K562 (cell line): ENCODE results near the gene TRAF5. TPM values are rescaled to one million over a fixed set of nuclear protein-coding genes. Genes with fewer than 3 reads are reported as not detected.

Source experiments
- CBFA2T3 ChIP-seq: fragments of 450-650 bp; IDR thresholded peaks from 2 replicates; pipeline ENCODE4 v1.6.1; 2017
- CREM ChIP-seq: IDR thresholded peaks from 2 replicates; pipeline ENCODE4 v1.6.1; 2014; ENCODE audit warnings: antibody characterized with exemption, low read depth
- ELF1 ChIP-seq: fragments of 200-800 bp; sonication (Bioruptor generic); IDR thresholded peaks from 2 replicates; pipeline ENCODE4 v1.6.1; 2016; ENCODE audit warnings: missing genetic modification characterization, missing compliant biosample characterization
- HEY1 ChIP-seq: fragments of 250-450 bp; sonication (Bioruptor Pico); IDR thresholded peaks from 2 replicates; pipeline ENCODE4 v1.5.0; 2020; ENCODE audit warnings: mild to moderate bottlenecking, moderate library complexity, borderline replicate concordance
- HLTF ChIP-seq: fragments of 450-650 bp; IDR thresholded peaks from 2 replicates; pipeline ENCODE4 v1.6.1; 2016
- MAFF ChIP-seq: IDR thresholded peaks from 2 replicates; pipeline ENCODE4 v1.6.1; 2012; ENCODE audit warnings: low read length, improper control_type of control experiment
- MCM5 ChIP-seq: fragments of 450-650 bp; IDR thresholded peaks from 2 replicates; pipeline ENCODE4 v1.6.1; 2016; ENCODE audit warnings: low read depth
- MECOM ChIP-seq: fragments of 250-450 bp; sonication (Bioruptor Pico); IDR thresholded peaks from 2 replicates; pipeline ENCODE4 v1.8.0; 2022; ENCODE audit warnings: inconsistent platforms
- MYBL2 ChIP-seq, 2 experiments: fragments of 450-650 bp in 1 of 2; sonication (generic) in 1 of 2; formaldehyde crosslinking in 1 of 2; IDR thresholded peaks; 2 replicates each; pipeline versions ENCODE4 v1.6.1 to v1.8.1; 2017 to 2022; ENCODE audit warnings: borderline replicate concordance in 1 of 2, inconsistent platforms in 1 of 2, low read depth in 1 of 2, mild to moderate bottlenecking in 1 of 2, missing genetic modification reagents in 1 of 2, moderate library complexity in 1 of 2
- NBN ChIP-seq: fragments of 450-650 bp; IDR thresholded peaks from 2 replicates; pipeline ENCODE4 v1.6.1; 2016; ENCODE audit warnings: low read depth, mild to moderate bottlenecking
- PML ChIP-seq: IDR thresholded peaks from 2 replicates; pipeline ENCODE4 v1.6.1; 2012; ENCODE audit warnings: low read length, inconsistent platforms
- PYGO2 ChIP-seq: fragments of 450-650 bp; IDR thresholded peaks from 2 replicates; pipeline ENCODE4 v1.6.1; 2016; ENCODE audit warnings: mild to moderate bottlenecking, missing genetic modification characterization, moderate library complexity, missing compliant biosample characterization
- RBBP5 ChIP-seq: fragments of 200-600 bp; sonication (generic); IDR thresholded peaks from 2 replicates; pipeline ENCODE4 v1.6.1; 2012; ENCODE audit warnings: borderline replicate concordance, mild to moderate bottlenecking, low read length, control low read depth, inconsistent platforms; ENCODE audit not compliant: insufficient read depth, poor library complexity, severe bottlenecking
- RFX1 ChIP-seq: fragments of 450-650 bp; IDR thresholded peaks from 2 replicates; pipeline ENCODE4 v1.6.1; 2016; ENCODE audit warnings: mild to moderate bottlenecking, moderate library complexity
- RNF2 ChIP-seq: sonication (generic); IDR thresholded peaks from 2 replicates; pipeline ENCODE4 v1.6.1; 2016
- ZBTB8A ChIP-seq: fragments of 450-650 bp; IDR thresholded peaks from 2 replicates; pipeline ENCODE4 v1.6.1; 2018; ENCODE audit warnings: mild to moderate bottlenecking, moderate library complexity; ENCODE audit not compliant: partially characterized antibody
- ZKSCAN3 ChIP-seq: fragments of 250-450 bp; sonication (Bioruptor Pico); IDR thresholded peaks from 2 replicates; pipeline ENCODE4 v1.4.0; 2020
- ZNF143 ChIP-seq: sonication (generic); formaldehyde crosslinking; IDR thresholded peaks from 2 replicates; pipeline ENCODE4 v1.9.0; 2022; ENCODE audit warnings: mild to moderate bottlenecking, missing genetic modification reagents
- ZNF224 ChIP-seq: sonication (generic); formaldehyde crosslinking; IDR thresholded peaks from 2 replicates; pipeline ENCODE4 v1.8.0; 2022; ENCODE audit warnings: mild to moderate bottlenecking, missing genetic modification reagents
- ZNF589 ChIP-seq: fragments of 200-800 bp; sonication (Bioruptor generic); IDR thresholded peaks from 2 replicates; pipeline ENCODE4 v1.6.1; 2016; ENCODE audit warnings: low read depth, missing genetic modification characterization, missing compliant biosample characterization
- ZNF79 ChIP-seq: fragments of 250-450 bp; sonication (Bioruptor Pico); IDR thresholded peaks from 2 replicates; pipeline ENCODE4 v1.4.0; 2020; ENCODE audit warnings: low read depth, mild to moderate bottlenecking, moderate library complexity
- ZSCAN29 ChIP-seq: fragments of 450-650 bp; IDR thresholded peaks from 2 replicates; pipeline ENCODE4 v1.6.1; 2017
- polyA plus RNA-seq, 8 experiments: library from polyadenylated mRNA; depleted of rRNA in 4 of 8; stranded (reverse) in 5 of 8; unstranded in 3 of 8; fragments of >200 nt; fragmentation: Nextera tagmentation in 2 of 8; fragmentation: Illumina TruSeq in 1 of 8; extraction: Ambion mirVana in 2 of 8; extraction: Trizol in 1 of 8; gene quantifications; 2 replicates each; pipeline versions ENCODE4 v1.2.1 to v1.2.3, GENCODE V29; 2011 to 2014; ENCODE audit warnings: inconsistent platforms in 1 of 8, missing spikeins in 1 of 8
- total RNA-seq, 7 experiments: library from RNA; depleted of rRNA in 6 of 7; stranded (reverse); fragments of >200 nt in 6 of 7; fragmentation: Illumina TruSeq in 2 of 7; extraction: Trizol in 2 of 7; gene quantifications; 2 replicates each; pipeline versions ENCODE4 v1.2.1 to v1.2.3, GENCODE V29; 2011 to 2021; ENCODE audit warnings: low replicate concordance in 1 of 7
- TF ChIP-seq, protein P1 (sequence below): IDR thresholded peaks from 2 replicates; pipeline ENCODE4 v1.6.1; 2016; ENCODE audit warnings: missing genetic modification characterization, missing compliant biosample characterization
- TF ChIP-seq, protein P2 (sequence below): IDR thresholded peaks from 2 replicates; pipeline ENCODE4 v1.6.1; 2012; ENCODE audit warnings: low read depth, low read length, improper control_type of control experiment, borderline replicate concordance
- TF ChIP-seq, protein P3 (sequence below): fragments of 250-450 bp; sonication (Bioruptor Pico); IDR thresholded peaks from 2 replicates; pipeline ENCODE4 v1.4.0; 2020; ENCODE audit warnings: mild to moderate bottlenecking, moderate library complexity
- TF ChIP-seq, protein P4 (sequence below), 3 experiments: fragments of 200-800 bp in 1 of 3; sonication (Bioruptor generic) in 1 of 3; sonication (generic) in 1 of 3; formaldehyde crosslinking in 1 of 3; IDR thresholded peaks; 2 replicates each; pipeline versions ENCODE4 v1.6.1 to v1.8.0; 2016 to 2022; ENCODE audit warnings: mild to moderate bottlenecking in 2 of 3, missing compliant biosample characterization in 2 of 3, missing genetic modification characterization in 2 of 3, missing genetic modification reagents in 1 of 3

The TRAF5 gene
- total and polyA plus RNA-seq, 9 of the 15 experiments (the other 6 are each of a cell fraction or from before 2014, with no cell fraction given), result 2.0 to 9.3 (median 5.3) TPM

DNA sequence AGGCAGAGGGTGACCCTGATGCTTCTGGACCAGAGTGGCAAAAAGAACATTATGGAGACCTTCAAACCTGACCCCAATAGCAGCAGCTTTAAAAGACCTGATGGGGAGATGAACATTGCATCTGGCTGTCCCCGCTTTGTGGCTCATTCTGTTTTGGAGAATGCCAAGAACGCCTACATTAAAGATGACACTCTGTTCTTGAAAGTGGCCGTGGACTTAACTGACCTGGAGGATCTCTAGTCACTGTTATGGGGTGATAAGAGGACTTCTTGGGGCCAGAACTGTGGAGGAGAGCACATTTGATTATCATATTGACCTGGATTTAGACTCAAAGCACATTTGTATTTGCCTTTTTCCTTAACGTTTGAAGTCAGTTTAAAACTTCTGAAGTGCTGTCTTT, 45.8 kb downstream of the TRAF5 start (continued):
- TF ChIP-seq MYBL2 (IDR thresholded peaks at IDR 0.05; ENCODE audit: low read depth) (no peak), MYBL2 (CRISPR knock-in tag; IDR thresholded peaks at IDR 0.05; ENCODE audit: borderline replicate concordance) (no peak), ZNF589 (CRISPR knock-in tag) (no peak), NBN (no peak), ZKSCAN3 (no peak), ZBTB8A (no peak), CREM (peak; percentile 38; the same call in 1 of the 2 replicates), HEY1 (no peak), ZSCAN29 (no peak), RBBP5 (peak; percentile 74), MCM5 (no peak), RFX1 (no peak), ZNF79 (CRISPR knock-in tag) (no peak), MAFF (0 out of 2 replicates have a peak, but pooled peaks have one; percentile 10), RNF2 (0 out of 2 replicates have a peak, but pooled peaks have one; percentile 38), HLTF (no peak), CBFA2T3 (peak; percentile 90), MECOM (peak; percentile 71), ZNF143 (CRISPR knock-in tag) (no peak), ZNF224 (no peak), ELF1 (no peak), PYGO2 (no peak), PML (0 out of 2 replicates have a peak, but pooled peaks have one; percentile 49)
- TF ChIP-seq, protein P1, sequence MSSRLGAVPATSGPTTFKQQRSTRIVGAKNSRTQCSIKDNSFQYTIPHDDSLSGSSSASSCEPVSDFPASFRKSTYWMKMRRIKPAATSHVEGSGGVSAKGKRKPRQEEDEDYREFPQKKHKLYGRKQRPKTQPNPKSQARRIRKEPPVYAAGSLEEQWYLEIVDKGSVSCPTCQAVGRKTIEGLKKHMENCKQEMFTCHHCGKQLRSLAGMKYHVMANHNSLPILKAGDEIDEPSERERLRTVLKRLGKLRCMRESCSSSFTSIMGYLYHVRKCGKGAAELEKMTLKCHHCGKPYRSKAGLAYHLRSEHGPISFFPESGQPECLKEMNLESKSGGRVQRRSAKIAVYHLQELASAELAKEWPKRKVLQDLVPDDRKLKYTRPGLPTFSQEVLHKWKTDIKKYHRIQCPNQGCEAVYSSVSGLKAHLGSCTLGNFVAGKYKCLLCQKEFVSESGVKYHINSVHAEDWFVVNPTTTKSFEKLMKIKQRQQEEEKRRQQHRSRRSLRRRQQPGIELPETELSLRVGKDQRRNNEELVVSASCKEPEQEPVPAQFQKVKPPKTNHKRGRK (tag), result no peak
- TF ChIP-seq, protein P2, sequence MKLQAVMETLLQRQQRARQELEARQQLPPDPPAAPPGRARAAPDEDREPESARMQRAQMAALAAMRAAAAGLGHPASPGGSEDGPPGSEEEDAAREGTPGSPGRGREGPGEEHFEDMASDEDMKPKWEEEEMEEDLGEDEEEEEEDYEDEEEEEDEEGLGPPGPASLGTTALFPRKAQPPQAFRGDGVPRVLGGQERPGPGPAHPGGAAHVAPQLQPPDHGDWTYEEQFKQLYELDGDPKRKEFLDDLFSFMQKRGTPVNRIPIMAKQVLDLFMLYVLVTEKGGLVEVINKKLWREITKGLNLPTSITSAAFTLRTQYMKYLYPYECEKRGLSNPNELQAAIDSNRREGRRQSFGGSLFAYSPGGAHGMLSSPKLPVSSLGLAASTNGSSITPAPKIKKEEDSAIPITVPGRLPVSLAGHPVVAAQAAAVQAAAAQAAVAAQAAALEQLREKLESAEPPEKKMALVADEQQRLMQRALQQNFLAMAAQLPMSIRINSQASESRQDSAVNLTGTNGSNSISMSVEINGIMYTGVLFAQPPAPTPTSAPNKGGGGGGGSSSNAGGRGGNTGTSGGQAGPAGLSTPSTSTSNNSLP, result 0 out of 2 replicates have a peak, but pooled peaks have one; percentile 34
- TF ChIP-seq, protein P3, sequence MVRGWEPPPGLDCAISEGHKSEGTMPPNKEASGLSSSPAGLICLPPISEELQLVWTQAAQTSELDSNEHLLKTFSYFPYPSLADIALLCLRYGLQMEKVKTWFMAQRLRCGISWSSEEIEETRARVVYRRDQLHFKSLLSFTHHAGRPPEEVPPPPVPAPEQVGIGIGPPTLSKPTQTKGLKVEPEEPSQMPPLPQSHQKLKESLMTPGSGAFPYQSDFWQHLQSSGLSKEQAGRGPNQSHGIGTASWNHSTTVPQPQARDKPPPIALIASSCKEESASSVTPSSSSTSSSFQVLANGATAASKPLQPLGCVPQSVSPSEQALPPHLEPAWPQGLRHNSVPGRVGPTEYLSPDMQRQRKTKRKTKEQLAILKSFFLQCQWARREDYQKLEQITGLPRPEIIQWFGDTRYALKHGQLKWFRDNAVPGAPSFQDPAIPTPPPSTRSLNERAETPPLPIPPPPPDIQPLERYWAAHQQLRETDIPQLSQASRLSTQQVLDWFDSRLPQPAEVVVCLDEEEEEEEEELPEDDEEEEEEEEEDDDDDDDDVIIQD, result no peak
- TF ChIP-seq, protein P4, sequence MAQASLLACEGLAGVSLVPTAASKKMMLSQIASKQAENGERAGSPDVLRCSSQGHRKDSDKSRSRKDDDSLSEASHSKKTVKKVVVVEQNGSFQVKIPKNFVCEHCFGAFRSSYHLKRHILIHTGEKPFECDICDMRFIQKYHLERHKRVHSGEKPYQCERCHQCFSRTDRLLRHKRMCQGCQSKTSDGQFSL (CRISPR knock-in tag; IDR thresholded peaks at IDR 0.05), result no peak
- TF ChIP-seq, protein P4 (tag; IDR thresholded peaks at IDR 0.05), result no peak
